Measurements from ENCODE around the gene SART1. TPM values are rescaled to one million over a fixed set of nuclear protein-coding genes. Genes with fewer than 3 reads are reported as not detected.

SART1 gene
- total and polyA plus RNA-seq, 2 donors (not counting 1 experiment from before 2014, with no cell fraction given), result 17.4 to 43.3 TPM

DNA sequence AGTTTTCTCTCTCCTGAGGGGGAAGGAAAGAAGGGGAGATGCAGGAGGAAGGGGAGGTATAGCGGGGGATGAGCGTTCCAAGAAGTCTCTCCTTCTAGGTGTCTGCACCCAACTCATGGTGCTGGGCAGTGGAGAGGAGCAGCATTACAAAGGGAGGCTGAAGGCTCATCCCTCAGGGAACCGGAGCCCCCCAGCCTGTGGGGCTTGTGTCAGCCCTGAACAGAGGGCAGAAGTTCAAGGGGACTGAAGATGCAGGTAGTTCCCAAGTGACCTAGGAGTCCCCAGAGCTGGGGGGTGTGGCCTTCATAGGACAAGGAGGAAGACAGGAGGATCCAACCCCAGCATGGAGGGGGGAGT lies 44.5 kb upstream of the SART1 start:
- peak overlapping the region; percentile 99 for H3K27ac ChIP-seq (ENCODE audit: insufficient read depth, low read length)

DNA sequence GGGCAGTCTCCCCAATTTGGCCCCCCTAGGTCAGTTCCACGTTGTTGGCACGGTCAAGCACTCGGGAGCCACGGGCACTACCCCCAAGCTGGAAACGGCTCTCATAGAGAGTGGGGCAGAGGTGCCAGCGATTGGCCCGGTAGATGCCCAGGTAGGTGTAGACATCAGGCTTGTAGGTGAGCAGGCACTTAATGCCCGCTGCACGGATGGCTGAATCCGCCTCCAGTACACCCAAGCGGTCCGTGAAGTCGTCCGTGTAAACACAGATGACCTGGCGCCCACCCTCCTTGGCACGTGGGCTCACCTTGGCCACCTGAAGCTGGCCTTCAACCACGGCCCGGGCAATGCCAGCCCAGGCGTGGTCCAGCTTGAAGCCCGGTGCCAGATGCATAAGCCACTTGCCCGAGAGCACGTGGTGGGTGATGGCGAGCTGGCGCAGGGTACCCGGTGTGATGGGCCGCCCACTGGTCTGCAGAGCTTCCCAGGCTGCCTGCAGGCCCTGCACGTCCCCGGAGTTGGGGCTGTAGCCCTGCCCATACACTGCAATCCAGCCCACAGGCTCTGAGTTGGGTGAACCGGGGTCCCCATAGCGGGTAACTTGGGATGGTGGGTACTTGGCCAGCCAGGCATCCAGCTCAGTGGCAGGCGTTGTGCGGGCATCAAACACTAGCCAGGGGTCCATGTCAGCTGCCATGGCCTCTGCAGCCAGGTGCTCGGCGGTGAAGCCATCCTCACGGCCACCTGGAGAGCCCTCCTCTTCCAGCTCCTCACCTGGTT lies 43.9 kb upstream of the SART1 start:
- Histone ChIP-seq H3K4me3 (replicated peaks in 1 of 4; ENCODE audit: control extremely low read depth in 1 of 4, insufficient read depth in 1 of 4, low read depth in 3 of 4, low read length in 4 of 4) (peak overlapping the region; percentile 74 to 94 (median 90)), H3K9ac (ENCODE audit: insufficient read depth, low read length) (peak overlapping the region; percentile 94), H3K4me2 (ENCODE audit: extremely low read depth, insufficient read depth, low read length) (peak overlapping the region; percentile 80), H2AFZ (ENCODE audit: low read length) (no peak overlapping the region), H4K20me1 (ENCODE audit: control insufficient read depth, extremely low read depth, insufficient read depth, low read length) (no peaks in the 10 kb centered on the region), H3K9me3 (ENCODE audit: control insufficient read depth, insufficient read depth, low read depth, low read length) (no peaks in the 10 kb centered on the region), H3K4me1 (ENCODE audit: control insufficient read depth, extremely low read depth, insufficient read depth, low read length) (peaks cover 48% of the 10 kb centered on the region), H3K27me3 (ENCODE audit: control insufficient read depth, insufficient read depth, low read length) (no peaks in the 10 kb centered on the region), H3K27ac (ENCODE audit: insufficient read depth, low read length) (peak overlapping the region; percentile 99), H3K79me2 (ENCODE audit: control insufficient read depth, insufficient read depth, low read length) (peaks cover 73% of the 10 kb centered on the region), H3K36me3 (ENCODE audit: control insufficient read depth, insufficient read depth, low read length) (peaks cover 17% of the 10 kb centered on the region)
- no peak for TF ChIP-seq EZH2 (IDR thresholded peaks at IDR 0.05; ENCODE audit: low read length, missing control alignments)
- TF ChIP-seq, protein P1, sequence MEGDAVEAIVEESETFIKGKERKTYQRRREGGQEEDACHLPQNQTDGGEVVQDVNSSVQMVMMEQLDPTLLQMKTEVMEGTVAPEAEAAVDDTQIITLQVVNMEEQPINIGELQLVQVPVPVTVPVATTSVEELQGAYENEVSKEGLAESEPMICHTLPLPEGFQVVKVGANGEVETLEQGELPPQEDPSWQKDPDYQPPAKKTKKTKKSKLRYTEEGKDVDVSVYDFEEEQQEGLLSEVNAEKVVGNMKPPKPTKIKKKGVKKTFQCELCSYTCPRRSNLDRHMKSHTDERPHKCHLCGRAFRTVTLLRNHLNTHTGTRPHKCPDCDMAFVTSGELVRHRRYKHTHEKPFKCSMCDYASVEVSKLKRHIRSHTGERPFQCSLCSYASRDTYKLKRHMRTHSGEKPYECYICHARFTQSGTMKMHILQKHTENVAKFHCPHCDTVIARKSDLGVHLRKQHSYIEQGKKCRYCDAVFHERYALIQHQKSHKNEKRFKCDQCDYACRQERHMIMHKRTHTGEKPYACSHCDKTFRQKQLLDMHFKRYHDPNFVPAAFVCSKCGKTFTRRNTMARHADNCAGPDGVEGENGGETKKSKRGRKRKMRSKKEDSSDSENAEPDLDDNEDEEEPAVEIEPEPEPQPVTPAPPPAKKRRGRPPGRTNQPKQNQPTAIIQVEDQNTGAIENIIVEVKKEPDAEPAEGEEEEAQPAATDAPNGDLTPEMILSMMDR (conservative IDR thresholded peaks at IDR 0.05 in 1 of 2, IDR thresholded peaks at IDR 0.05 in 1 of 2; ENCODE audit: low read depth in 1 of 2, low read length in 2 of 2), result no peak
- no peak for DNase-seq (ENCODE audit: low read depth in 2 of 2)

More for the DNA sequence above, 44.5 kb upstream of the SART1 start:
- no peak overlapping the region for H2AFZ ChIP-seq (ENCODE audit: low read length)
- H3K36me3 ChIP-seq (ENCODE audit: control insufficient read depth, insufficient read depth, low read length), result peaks cover 14% of the 10 kb centered on the region
- H3K4me3 ChIP-seq (replicated peaks in 1 of 4; ENCODE audit: control extremely low read depth in 1 of 4, insufficient read depth in 1 of 4, low read depth in 3 of 4, low read length in 4 of 4), result peak overlapping the region in 3 of 4 experiments; percentile 90 to 94 (median 91)
- peak overlapping the region; percentile 80 for H3K4me2 ChIP-seq (ENCODE audit: extremely low read depth, insufficient read depth, low read length)
- peaks cover 72% of the 10 kb centered on the region for H3K79me2 ChIP-seq (ENCODE audit: control insufficient read depth, insufficient read depth, low read length)
- DNase-seq (ENCODE audit: low read depth in 2 of 2), result no peak
- no peaks in the 10 kb centered on the region for H4K20me1 ChIP-seq (ENCODE audit: control insufficient read depth, extremely low read depth, insufficient read depth, low read length)
- H3K27me3 ChIP-seq (ENCODE audit: control insufficient read depth, insufficient read depth, low read length), result no peaks in the 10 kb centered on the region
- H3K9ac ChIP-seq (ENCODE audit: insufficient read depth, low read length), result peak overlapping the region; percentile 48
- H3K4me1 ChIP-seq (ENCODE audit: control insufficient read depth, extremely low read depth, insufficient read depth, low read length), result peaks cover 53% of the 10 kb centered on the region
- no peaks in the 10 kb centered on the region for H3K9me3 ChIP-seq (ENCODE audit: control insufficient read depth, insufficient read depth, low read depth, low read length)
- TF ChIP-seq EZH2 (IDR thresholded peaks at IDR 0.05; ENCODE audit: low read length, missing control alignments), result no peak
- TF ChIP-seq, protein P1 (conservative IDR thresholded peaks at IDR 0.05 in 1 of 2, IDR thresholded peaks at IDR 0.05 in 1 of 2; ENCODE audit: low read depth in 1 of 2, low read length in 2 of 2), result no peak

GRCh38 chr11:65918211-65919140 lies 43.1 kb upstream of the SART1 start, which contains the start of gene C11orf68:
C11orf68 (minus strand) TSS chr11:65919062; CDS start chr11:65919031, 31 bp downstream.
- Histone ChIP-seq H3K4me1 (ENCODE audit: control insufficient read depth, extremely low read depth, insufficient read depth, low read length) (peaks cover 42% of the 10 kb centered on the region), H3K9me3 (ENCODE audit: control insufficient read depth, insufficient read depth, low read depth, low read length) (no peaks in the 10 kb centered on the region), H3K27ac (ENCODE audit: insufficient read depth, low read length) (peak within 1 kb of the TSS; percentile 99), H3K27me3 (ENCODE audit: control insufficient read depth, insufficient read depth, low read length) (no peaks in the 10 kb centered on the region), H3K9ac (ENCODE audit: insufficient read depth, low read length) (peak within 1 kb of the TSS; percentile 94), H2AFZ (ENCODE audit: low read length) (peak within 1 kb of the TSS; percentile 56), H4K20me1 (ENCODE audit: control insufficient read depth, extremely low read depth, insufficient read depth, low read length) (no peaks in the 10 kb centered on the region), H3K4me2 (ENCODE audit: extremely low read depth, insufficient read depth, low read length) (peak within 1 kb of the TSS; percentile 86), H3K79me2 (ENCODE audit: control insufficient read depth, insufficient read depth, low read length) (peaks cover 70% of the 10 kb centered on the region), H3K4me3 (replicated peaks in 1 of 4; ENCODE audit: control extremely low read depth in 1 of 4, insufficient read depth in 1 of 4, low read depth in 3 of 4, low read length in 4 of 4) (peak within 1 kb of the TSS; percentile 74 to 95 (median 92)), H3K36me3 (ENCODE audit: control insufficient read depth, insufficient read depth, low read length) (peaks cover 18% of the 10 kb centered on the region)
- DNase-seq (ENCODE audit: low read depth in 2 of 2), result peak in 1 of 2 donors; percentile 25
- TF ChIP-seq, protein P1 (conservative IDR thresholded peaks at IDR 0.05 in 1 of 2, IDR thresholded peaks at IDR 0.05 in 1 of 2; ENCODE audit: low read depth in 1 of 2, low read length in 2 of 2), result no peak
- TF ChIP-seq EZH2 (IDR thresholded peaks at IDR 0.05; ENCODE audit: low read length, missing control alignments), result no peak
